ENCODE results near the gene ETFA.

Gene ETFA

GRCh38 chr15:76346669-76347481 is 35.6 kb upstream of the ETFA start:
- no peak overlapping the region for H3K27ac ChIP-seq (ENCODE audit: low read depth, low read length)
- peak overlapping the region in 1 of 5 donors; percentile 11 for H3K9ac ChIP-seq (ENCODE audit: low read length in 5 of 5)

GRCh38 chr15:76345880-76346668 is 34.8 kb upstream of the ETFA start:
- Histone ChIP-seq H3K36me3 (ENCODE audit: control insufficient read depth in 5 of 5, insufficient read depth in 5 of 5, low read length in 5 of 5) (peaks cover 0 to 5% (median 0%) of the 10 kb centered on the region in 5 donors), H3K9ac (ENCODE audit: low read length in 5 of 5) (peak overlapping the region in 2 of 5 donors; percentile 39 to 56), H3K27me3 (ENCODE audit: control insufficient read depth in 5 of 5, insufficient read depth in 4 of 5, low read length in 5 of 5) (peaks cover 43 to 69% (median 62%) of the 10 kb centered on the region in 5 donors)

More at GRCh38 chr15:76346669-76347481, 35.6 kb upstream of the ETFA start:
- Histone ChIP-seq H3K4me3 (ENCODE audit: low read depth in 1 of 5, low read length in 5 of 5) (peak overlapping the region in 4 of 5 donors; percentile 42 to 63 (median 56)), H3K36me3 (ENCODE audit: control insufficient read depth in 5 of 5, insufficient read depth in 5 of 5, low read length in 5 of 5) (peaks cover 0 to 5% (median 0%) of the 10 kb centered on the region in 5 donors), H3K27me3 (ENCODE audit: control insufficient read depth in 5 of 5, insufficient read depth in 4 of 5, low read length in 5 of 5) (peaks cover 39 to 61% (median 54%) of the 10 kb centered on the region in 5 donors), H3K4me1 (ENCODE audit: control insufficient read depth in 5 of 5, insufficient read depth in 5 of 5, low read length in 5 of 5) (peaks cover 0 to 31% (median 26%) of the 10 kb centered on the region in 5 donors), H3K9me3 (ENCODE audit: control insufficient read depth in 5 of 5, low read length in 5 of 5) (no peaks in the 10 kb centered on the region)

GRCh38 chr15:76345583-76345879 is 34.3 kb upstream of the ETFA start:
- H3K4me1 ChIP-seq (ENCODE audit: control insufficient read depth in 5 of 5, insufficient read depth in 5 of 5, low read length in 5 of 5) = peaks cover 2 to 43% (median 39%) of the 10 kb centered on the region in 5 donors
- H3K27ac ChIP-seq (ENCODE audit: low read depth, low read length) = no peak overlapping the region
- H3K9ac ChIP-seq (ENCODE audit: low read length in 5 of 5) = no peak overlapping the region
- peaks cover 0 to 5% (median 0%) of the 10 kb centered on the region in 5 donors for H3K36me3 ChIP-seq (ENCODE audit: control insufficient read depth in 5 of 5, insufficient read depth in 5 of 5, low read length in 5 of 5)
- H3K4me3 ChIP-seq (ENCODE audit: low read depth in 1 of 5, low read length in 5 of 5) = peak overlapping the region in 2 of 5 donors; percentile 19 to 63
- no peaks in the 10 kb centered on the region for H3K9me3 ChIP-seq (ENCODE audit: control insufficient read depth in 5 of 5, low read length in 5 of 5)
- H3K27me3 ChIP-seq (ENCODE audit: control insufficient read depth in 5 of 5, insufficient read depth in 4 of 5, low read length in 5 of 5) = peaks cover 49 to 75% (median 67%) of the 10 kb centered on the region in 5 donors

More at GRCh38 chr15:76345880-76346668, 34.8 kb upstream of the ETFA start:
- Histone ChIP-seq H3K4me1 (ENCODE audit: control insufficient read depth in 5 of 5, insufficient read depth in 5 of 5, low read length in 5 of 5) (peaks cover 0 to 38% (median 34%) of the 10 kb centered on the region in 5 donors), H3K27ac (ENCODE audit: low read depth, low read length) (no peak overlapping the region), H3K9me3 (ENCODE audit: control insufficient read depth in 5 of 5, low read length in 5 of 5) (no peaks in the 10 kb centered on the region), H3K4me3 (ENCODE audit: low read depth in 1 of 5, low read length in 5 of 5) (peak overlapping the region; percentile 19 to 63 (median 51))

- Histone ChIP-seq H3K9me3 (ENCODE audit: control insufficient read depth in 5 of 5, low read length in 5 of 5) (no peaks in the 10 kb centered on the region), H3K4me3 (ENCODE audit: low read depth in 1 of 5, low read length in 5 of 5) (no peak overlapping the region), H3K27me3 (ENCODE audit: control insufficient read depth in 5 of 5, insufficient read depth in 4 of 5, low read length in 5 of 5) (peaks cover 52 to 79% (median 72%) of the 10 kb centered on the region in 5 donors), H3K4me1 (ENCODE audit: control insufficient read depth in 5 of 5, insufficient read depth in 5 of 5, low read length in 5 of 5) (peaks cover 2 to 48% (median 44%) of the 10 kb centered on the region in 5 donors), H3K27ac (ENCODE audit: low read depth, low read length) (no peak overlapping the region), H3K9ac (ENCODE audit: low read length in 5 of 5) (no peak overlapping the region), H3K36me3 (ENCODE audit: control insufficient read depth in 5 of 5, insufficient read depth in 5 of 5, low read length in 5 of 5) (peaks cover 0 to 5% (median 0%) of the 10 kb centered on the region in 5 donors)
Measured at GRCh38 chr15:76344893-76345582, 33.8 kb upstream of the ETFA start.

GRCh38 chr15:76343313-76343996 is 32.2 kb upstream of the ETFA start:
- no peak overlapping the region for H3K27ac ChIP-seq (ENCODE audit: low read depth, low read length)
- H3K9ac ChIP-seq (ENCODE audit: low read length in 5 of 5) = no peak overlapping the region
- no peaks in the 10 kb centered on the region for H3K36me3 ChIP-seq (ENCODE audit: control insufficient read depth in 5 of 5, insufficient read depth in 5 of 5, low read length in 5 of 5)
- peaks cover 67 to 95% (median 86%) of the 10 kb centered on the region in 5 donors for H3K27me3 ChIP-seq (ENCODE audit: control insufficient read depth in 5 of 5, insufficient read depth in 4 of 5, low read length in 5 of 5)
- no peaks in the 10 kb centered on the region for H3K9me3 ChIP-seq (ENCODE audit: control insufficient read depth in 5 of 5, low read length in 5 of 5)
- peaks cover 2 to 62% (median 53%) of the 10 kb centered on the region in 5 donors for H3K4me1 ChIP-seq (ENCODE audit: control insufficient read depth in 5 of 5, insufficient read depth in 5 of 5, low read length in 5 of 5)
- H3K4me3 ChIP-seq (ENCODE audit: low read depth in 1 of 5, low read length in 5 of 5) = no peak overlapping the region

- Histone ChIP-seq H3K27me3 (ENCODE audit: control insufficient read depth in 5 of 5, insufficient read depth in 4 of 5, low read length in 5 of 5) (peaks cover 73 to 97% (median 91%) of the 10 kb centered on the region in 5 donors), H3K27ac (ENCODE audit: low read depth, low read length) (no peak overlapping the region), H3K9ac (ENCODE audit: low read length in 5 of 5) (no peak overlapping the region), H3K36me3 (ENCODE audit: control insufficient read depth in 5 of 5, insufficient read depth in 5 of 5, low read length in 5 of 5) (no peaks in the 10 kb centered on the region), H3K4me3 (ENCODE audit: low read depth in 1 of 5, low read length in 5 of 5) (peak overlapping the region in 1 of 5 donors; percentile 51), H3K9me3 (ENCODE audit: control insufficient read depth in 5 of 5, low read length in 5 of 5) (no peaks in the 10 kb centered on the region), H3K4me1 (ENCODE audit: control insufficient read depth in 5 of 5, insufficient read depth in 5 of 5, low read length in 5 of 5) (peaks cover 2 to 71% (median 58%) of the 10 kb centered on the region in 5 donors)
Measured at GRCh38 chr15:76342382-76343201, 31.3 kb upstream of the ETFA start.

- peak overlapping the region in 1 of 5 donors; percentile 52 for H3K4me3 ChIP-seq (ENCODE audit: low read depth in 1 of 5, low read length in 5 of 5)
- no peak overlapping the region for H3K9ac ChIP-seq (ENCODE audit: low read length in 5 of 5)
- peaks cover 77 to 97% (median 91%) of the 10 kb centered on the region in 5 donors for H3K27me3 ChIP-seq (ENCODE audit: control insufficient read depth in 5 of 5, insufficient read depth in 4 of 5, low read length in 5 of 5)
- H3K4me1 ChIP-seq (ENCODE audit: control insufficient read depth in 5 of 5, insufficient read depth in 5 of 5, low read length in 5 of 5) = peaks cover 2 to 74% (median 61%) of the 10 kb centered on the region in 5 donors
- H3K27ac ChIP-seq (ENCODE audit: low read depth, low read length) = no peak overlapping the region
- no peaks in the 10 kb centered on the region for H3K9me3 ChIP-seq (ENCODE audit: control insufficient read depth in 5 of 5, low read length in 5 of 5)
- H3K36me3 ChIP-seq (ENCODE audit: control insufficient read depth in 5 of 5, insufficient read depth in 5 of 5, low read length in 5 of 5) = no peaks in the 10 kb centered on the region
Measured at GRCh38 chr15:76342058-76342381, 30.8 kb upstream of the ETFA start.

- H3K36me3 ChIP-seq (ENCODE audit: control insufficient read depth in 5 of 5, insufficient read depth in 5 of 5, low read length in 5 of 5) = no peaks in the 10 kb centered on the region
- no peak overlapping the region for H3K27ac ChIP-seq (ENCODE audit: low read depth, low read length)
- no peaks in the 10 kb centered on the region for H3K9me3 ChIP-seq (ENCODE audit: control insufficient read depth in 5 of 5, low read length in 5 of 5)
- H3K27me3 ChIP-seq (ENCODE audit: control insufficient read depth in 5 of 5, insufficient read depth in 4 of 5, low read length in 5 of 5) = peaks cover 74 to 97% (median 91%) of the 10 kb centered on the region in 5 donors
- peak overlapping the region in 1 of 5 donors; percentile 56 for H3K4me3 ChIP-seq (ENCODE audit: low read depth in 1 of 5, low read length in 5 of 5)
- H3K9ac ChIP-seq (ENCODE audit: low read length in 5 of 5) = no peak overlapping the region
- H3K4me1 ChIP-seq (ENCODE audit: control insufficient read depth in 5 of 5, insufficient read depth in 5 of 5, low read length in 5 of 5) = peaks cover 2 to 74% (median 61%) of the 10 kb centered on the region in 5 donors
Measured at GRCh38 chr15:76341366-76342057, 30.2 kb upstream of the ETFA start.

All from subcutaneous abdominal adipose tissue (tissue), 5 donors.